ENCODE measurements around the gene CUX1.
"Not testable (repeated sequence)": the region's sequence is repeated elsewhere in the genome, so short reads cannot be mapped to it uniquely, and the experiment has no call there.

The CUX1 gene

DNA sequence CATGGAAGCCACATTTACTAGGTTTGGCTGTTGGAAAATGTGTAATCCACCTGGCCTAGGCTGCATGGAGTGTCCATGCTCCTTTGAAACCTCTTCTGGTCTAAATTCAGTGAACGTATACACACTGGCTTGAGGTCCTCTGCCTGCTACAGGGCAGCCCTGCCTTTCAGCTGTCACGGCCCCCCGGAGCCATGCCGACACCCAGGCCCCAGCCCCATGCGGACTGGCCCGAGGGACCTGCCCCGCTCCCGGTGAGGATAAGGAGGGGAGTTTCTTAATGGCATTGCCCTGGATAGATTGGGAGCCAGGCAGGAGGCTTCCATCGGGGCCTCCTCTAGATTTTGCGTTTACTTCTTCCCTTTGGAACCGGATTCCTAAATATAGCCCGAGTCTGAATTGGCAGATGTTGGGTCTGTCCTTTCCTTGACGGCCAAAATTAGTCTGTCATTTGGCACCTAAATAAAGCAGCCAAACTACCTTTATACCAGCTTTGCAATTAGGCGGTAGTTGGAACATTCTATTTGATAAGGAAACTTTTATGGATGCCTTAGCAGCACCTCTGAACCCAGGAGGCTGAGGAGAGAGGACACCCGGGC is 397.1 kb downstream of the CUX1 start:
- no peak for DNase-seq (ENCODE audit: low read depth in 2 of 2)

DNA sequence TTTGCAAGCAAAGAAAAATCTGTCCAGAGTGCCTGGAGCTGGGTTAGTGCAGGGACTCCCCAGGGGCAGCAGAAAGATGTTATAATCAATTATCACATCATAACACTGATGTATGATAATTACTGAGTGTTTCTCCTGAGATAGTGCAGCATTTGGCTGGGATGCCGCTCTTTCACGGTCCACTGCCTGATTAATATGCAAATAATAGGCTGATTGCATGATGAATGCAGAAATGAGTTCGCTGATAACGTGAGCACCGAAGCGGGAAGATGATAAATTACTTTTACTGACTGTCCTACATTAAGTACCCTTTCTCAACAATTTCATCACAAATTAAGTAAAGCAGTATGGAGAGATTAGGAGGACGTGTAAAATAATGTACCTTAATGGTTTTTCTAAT is 397.8 kb downstream of the CUX1 start:
- DNase-seq (ENCODE audit: low read depth in 2 of 2): no peak

DNA sequence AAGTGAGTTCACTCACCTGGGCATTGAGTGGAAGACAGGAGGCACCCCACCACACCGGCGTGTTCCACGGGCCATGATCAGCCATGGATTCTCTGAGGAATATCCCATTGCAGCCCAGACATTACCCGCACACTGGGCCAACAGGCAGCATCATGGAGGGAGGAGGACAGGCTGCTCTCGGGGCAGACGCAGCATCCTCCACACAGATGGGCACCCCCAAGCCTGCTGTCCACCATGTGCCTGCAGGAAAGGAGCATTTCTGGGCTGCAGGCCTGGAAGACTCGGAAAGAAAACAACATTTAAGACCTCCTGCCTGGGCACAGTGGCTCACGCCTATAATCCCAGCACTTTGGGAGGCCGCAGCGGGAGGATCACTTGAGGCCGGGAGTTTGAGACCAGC is 398.3 kb downstream of the CUX1 start:
- DNase-seq (ENCODE audit: low read depth in 2 of 2): no peak

DNA sequence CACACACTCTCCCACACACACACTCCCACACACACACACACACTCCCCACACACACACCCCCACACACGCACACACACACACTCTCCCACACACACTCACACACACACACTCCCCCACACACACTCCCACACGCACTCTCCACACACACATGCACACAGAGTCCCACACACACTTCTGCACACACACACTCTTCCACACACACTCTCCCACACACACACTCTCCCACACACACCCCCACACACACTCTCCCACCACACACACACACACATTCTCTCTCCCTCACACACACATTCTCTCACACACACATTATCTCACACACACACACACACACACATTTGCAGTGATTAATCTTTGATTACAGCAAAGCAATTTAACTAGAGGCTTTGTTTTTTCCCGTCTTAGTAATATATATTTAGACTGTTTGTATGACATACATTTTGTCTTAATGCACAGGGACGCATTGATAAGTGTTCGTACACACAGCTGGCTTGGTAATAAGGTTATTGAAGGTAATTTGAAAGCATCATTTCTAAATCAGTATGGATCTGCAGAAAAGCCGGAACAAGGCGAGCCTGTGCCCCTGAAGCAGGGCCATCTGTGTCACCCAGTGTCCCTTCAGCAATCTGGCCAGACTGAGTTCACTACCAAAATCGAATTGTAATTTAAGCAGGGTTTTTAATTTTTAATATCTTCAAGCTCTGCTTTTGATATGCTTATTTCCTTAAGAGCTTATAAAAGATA is 399.3 kb downstream of the CUX1 start:
- no peak for DNase-seq (ENCODE audit: low read depth in 2 of 2)

DNA sequence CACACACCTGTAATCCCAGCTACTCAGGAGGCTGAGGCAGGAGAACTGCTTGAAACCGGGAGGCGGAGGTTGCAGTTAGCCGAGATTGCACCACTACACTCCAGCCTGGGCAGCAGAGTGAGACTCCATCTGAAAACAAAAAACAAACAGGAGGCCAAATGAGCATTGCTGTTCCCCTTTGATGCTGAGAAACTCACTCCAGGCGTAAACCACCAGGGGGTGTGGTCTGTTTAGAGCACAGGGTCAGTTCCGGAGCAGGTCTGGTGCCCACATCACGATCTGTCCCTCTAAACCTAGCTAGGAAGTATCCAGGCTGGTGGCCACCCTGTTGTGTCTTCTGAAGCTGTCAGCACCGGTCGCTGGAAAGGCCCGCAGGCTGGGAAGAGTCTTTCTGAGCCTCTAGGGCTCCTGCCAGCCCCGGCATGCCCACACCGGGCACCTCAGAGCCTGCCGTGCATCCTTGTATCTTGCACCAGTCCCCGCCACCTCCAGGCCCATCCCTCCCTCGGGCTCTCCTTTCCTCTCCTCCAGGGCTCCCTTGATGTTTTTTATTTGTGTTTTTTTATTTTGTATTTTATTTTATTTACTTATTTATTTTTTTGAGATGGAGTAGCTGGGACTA is 402.9 kb downstream of the CUX1 start:
- DNase-seq (ENCODE audit: low read depth in 2 of 2): no peak

DNA sequence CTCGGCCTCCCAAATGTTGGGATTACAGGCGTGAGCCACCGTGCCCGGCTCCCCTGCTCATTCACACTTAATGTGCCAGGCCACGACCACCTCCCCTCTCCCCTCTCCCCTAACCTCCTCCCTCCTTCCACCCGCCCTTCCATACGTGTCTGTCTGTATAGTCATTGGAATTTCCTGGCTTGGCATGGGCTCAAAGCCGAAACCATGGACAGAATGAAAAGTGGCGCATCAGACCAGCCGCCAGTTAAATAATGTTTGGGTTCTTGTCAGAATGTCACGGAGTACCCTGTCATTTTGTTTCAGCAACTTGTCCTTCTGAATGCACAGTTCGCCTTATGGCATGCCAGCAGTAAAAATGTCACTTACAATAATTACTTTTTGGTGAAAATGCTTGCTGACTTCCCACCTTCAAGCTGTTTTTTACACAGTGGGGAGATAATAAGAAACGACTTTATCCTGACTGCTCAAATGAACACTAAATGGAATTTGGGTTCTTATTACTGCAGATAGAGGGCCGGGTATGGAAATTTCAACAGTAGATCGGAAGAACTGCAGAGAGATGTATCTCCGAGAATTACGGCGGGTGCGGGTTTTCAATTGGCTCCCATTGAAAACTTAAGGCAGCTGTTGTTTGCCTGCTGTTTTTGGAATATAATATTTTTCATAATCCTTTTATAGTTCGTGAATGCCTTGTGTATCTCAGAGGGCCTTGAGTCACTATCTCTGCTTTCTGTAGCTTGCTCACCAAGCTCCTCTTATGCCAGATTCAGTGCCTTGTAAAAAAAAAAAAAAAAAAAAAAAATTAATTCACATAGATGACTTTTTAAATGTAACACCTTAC is 403.8 kb downstream of the CUX1 start:
- DNase-seq (ENCODE audit: low read depth in 2 of 2): no peak

DNA sequence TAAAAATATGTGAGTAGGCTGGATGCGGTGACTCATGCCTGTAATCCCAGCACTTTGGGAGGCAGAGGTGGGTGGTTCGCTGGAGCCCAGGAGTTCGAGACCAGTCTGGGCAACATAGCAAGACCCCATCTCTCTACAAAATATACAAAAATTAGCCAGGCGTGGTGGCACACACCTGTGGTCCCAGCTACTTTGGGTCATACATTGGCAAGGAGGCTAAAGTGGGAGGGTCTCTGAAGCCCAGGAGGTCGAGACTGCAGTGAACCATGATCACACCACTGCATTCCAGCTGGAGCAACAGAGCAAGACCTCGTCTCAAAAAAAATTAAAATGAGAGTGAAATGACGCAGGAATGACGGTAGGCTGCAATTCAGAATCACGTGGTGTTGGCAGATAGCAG is 404.5 kb downstream of the CUX1 start:
- no peak for DNase-seq (ENCODE audit: low read depth in 2 of 2)

DNA sequence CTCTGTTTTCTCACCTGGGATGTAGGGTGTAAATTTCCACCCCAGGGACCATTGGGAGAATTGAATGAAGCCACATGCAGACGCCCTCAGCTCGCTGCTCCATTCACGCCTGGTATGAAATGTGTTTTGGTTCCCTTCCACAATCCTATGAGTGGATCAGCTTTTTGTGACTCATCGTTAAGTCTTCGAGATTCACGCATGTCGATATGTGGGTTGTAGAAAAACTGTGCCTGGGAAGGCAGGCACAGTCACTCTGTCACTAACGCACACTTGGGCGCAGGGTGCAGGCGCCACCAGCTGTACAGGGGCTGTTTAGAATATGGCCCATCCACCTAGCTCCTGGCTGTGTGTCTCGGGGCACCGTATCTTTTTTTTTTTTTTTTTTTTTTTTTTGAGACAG is 405.0 kb downstream of the CUX1 start:
- no peak for DNase-seq (ENCODE audit: low read depth in 2 of 2)

DNA sequence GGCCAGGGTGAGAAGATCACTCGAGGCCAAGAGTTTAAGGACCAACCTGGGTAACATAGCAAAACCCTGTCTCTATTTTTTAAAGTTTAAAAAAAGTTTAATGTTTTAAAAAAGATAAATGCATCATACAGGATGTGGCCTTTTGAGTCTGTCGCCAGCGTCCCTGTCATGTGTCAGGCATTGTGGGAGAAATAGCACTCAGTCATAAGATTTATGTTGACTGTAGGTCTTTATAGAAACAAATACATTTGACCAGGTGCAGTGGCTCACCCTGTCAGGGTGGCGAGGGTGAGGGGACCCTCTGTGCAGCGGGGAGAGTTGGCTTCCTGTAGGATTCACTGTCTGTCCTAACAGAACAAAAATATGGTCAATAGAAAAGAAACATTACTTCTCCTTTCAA is 405.8 kb downstream of the CUX1 start:
- no peak for DNase-seq (ENCODE audit: low read depth in 2 of 2)

DNA sequence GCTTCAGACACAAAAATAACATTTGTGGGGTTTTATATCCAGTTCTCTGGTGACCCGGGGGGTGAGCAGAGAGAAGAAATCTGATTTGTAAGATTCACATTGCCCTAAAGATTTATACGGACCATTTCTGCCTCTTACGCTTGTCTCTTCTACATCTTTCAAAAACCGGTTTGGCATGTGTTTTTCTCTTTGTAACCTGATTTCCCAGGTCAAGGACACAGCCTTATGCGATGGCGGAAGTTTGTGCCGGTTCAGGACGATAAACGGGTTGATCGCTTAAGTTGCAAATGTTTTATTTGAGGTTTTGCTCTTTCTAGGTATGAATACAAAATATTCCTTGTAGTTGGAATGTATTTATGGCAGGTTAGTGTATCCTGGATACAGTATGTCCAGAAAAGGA is 407.6 kb downstream of the CUX1 start:
- no peak for DNase-seq (ENCODE audit: low read depth in 2 of 2)

DNA sequence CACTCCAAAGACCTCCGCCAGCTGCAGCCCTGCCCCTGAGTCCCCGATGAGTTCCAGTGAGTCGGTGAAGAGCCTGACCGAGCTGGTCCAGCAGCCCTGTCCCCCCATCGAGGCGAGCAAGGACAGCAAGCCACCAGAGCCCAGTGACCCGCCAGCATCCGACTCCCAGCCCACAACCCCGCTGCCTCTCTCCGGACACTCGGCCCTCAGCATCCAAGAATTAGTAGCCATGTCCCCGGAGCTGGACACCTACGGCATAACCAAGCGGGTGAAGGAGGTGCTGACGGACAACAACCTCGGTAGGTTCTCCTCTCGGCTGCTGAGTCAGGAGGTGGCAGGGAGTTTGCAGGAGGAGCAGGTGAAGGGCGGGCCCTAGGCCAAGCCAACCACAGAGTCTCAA is 409.9 kb downstream of the CUX1 start:
- DNase-seq (ENCODE audit: low read depth in 2 of 2): no peak

DNA sequence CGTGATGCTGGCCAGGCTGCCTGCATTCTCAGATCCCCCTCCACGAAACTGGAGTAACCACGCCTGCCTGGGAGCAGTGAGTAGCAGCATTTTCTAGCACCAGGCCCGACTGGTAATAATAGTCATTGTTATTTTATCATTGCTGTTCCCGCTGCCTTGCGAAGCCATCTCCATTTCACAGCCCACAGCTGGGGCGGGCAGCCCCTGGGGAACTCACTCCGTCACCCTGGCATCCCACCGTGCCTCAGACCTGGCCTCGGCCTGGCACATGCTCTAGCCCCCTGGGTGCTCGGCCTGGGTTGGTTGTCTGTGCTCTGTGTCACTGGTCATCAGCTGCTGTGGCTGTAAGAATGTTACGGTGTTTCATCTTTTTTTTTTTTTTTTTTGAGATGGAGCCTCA is 411.5 kb downstream of the CUX1 start:
- no peak for DNase-seq (ENCODE audit: low read depth in 2 of 2)

DNA sequence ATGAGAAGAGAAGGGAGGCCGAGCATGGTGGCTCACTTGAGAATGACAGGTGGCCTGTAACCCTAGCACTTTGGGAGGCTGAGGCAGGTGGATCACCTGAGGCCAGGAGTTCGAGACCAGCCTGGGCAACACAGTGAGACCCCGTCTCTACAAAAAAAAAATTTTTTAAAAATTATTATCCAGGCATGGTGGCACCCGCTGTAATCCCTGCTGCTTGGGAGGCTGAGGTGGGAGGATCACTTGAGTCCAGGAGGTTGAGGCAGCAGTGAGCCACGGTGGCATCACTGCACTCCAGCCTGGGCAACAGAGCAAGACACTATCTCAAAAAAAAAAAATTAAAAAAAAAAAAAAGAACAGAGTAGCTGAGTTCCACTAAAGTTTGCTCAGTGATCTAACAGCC is 412.7 kb downstream of the CUX1 start:
- DNase-seq (ENCODE audit: low read depth in 2 of 2): not testable (repeated sequence)

DNA sequence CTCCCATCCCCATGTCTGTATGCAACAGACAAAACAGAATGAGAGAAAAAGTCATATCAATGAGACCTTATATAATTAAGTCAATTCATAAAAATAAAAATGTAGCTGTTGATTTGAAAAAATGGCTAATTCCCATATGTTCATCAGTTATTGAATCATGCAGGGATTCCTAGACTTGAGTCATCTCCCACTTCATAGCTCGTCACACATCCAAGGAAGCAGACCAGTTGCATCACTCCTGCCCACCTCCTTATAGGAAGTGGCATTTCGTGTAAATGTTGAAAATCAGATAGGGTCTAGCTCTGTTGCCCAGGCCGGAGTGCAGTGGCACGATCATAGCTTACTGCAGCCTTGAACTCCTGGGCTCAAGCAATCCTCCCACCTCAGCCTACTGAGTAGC is 413.2 kb downstream of the CUX1 start:
- no peak for DNase-seq (ENCODE audit: low read depth in 2 of 2)

DNA sequence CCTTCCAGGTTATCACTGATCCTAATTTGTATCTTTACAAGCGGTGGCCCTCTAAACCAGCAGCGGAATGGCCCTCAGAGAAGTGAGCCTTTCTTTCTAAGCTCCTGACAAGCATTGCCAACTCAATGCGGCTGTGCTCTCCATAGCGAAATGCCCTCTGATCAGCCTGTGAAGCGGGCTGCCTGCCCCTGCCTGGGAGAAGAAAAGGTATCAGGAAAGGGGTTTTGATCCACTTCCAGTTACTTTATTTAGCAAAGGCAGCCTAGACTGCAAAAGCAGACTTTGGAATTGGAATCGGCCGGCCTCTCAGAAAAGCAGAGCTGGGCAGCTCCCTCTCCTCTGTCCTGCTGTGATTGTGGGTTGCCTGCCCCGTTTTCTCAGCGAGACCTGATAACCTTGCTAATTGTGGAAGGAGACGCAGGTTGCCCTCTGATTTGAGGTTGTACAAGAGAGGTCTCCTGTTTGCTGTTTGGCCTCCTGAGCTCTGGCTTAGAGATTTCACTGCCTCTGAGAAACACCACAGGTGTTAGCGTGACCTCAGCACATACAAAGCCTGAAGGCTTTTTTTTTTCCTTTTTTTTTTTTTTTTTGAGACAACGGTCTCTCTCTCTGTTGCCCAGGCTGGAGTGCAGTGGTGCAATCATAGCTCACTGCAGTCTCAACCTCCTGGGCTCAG is 415.3 kb downstream of the CUX1 start:
- no peak for DNase-seq (ENCODE audit: low read depth in 2 of 2)

DNA sequence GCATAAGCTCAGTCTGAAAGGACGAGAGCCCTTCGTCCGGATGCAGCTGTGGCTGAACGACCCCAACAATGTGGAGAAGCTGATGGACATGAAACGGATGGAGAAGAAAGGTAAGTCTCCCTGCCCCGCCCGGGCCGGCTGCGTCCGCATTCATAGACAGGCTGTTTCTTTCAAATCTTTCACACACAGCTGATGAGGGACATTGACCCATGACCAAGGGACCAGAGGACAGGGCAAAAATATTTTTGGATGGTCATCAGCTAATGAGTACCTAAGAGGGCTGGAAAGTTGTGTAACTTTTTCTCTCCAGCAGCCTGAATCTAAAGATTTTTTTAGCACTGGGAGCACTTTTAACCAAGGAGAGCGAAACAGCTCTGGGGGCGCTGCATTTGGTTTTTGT is 416.7 kb downstream of the CUX1 start:
- no peak for DNase-seq (ENCODE audit: low read depth in 2 of 2)

DNA sequence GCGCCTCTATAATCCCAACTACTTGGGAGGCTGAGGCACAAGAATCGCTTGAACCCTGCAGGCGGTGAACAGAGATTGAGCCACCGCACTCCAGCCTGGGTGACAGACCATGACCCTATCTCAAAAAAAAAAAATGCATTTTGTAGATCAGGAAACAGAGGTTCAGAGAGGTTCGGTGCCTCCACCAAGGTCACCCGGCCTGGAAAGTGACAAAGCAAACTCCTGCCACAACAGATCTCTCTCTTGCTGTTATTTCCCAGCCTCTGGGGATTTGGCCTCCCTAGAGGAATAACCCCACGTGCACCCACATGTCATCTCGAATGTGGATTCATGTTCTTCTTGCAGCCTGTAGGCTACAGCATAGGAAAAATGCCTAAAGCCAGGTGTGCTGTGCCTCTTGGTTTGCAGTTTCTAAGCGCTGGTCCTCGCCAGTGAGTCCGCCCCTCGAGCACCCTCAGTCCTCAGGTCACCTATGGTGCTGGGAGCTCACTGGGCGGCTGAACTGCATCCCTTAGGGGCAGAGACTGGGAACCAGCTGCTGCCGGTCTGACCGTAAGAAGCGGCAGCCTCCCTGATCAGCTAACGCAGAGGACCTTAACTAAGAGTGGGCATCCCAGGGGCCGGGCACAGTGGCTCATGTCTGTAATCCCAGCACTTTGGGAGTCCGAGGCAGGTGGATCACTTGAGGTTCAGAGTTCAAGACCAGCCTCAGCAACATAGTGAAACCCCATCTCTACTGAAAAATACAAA is 417.6 kb downstream of the CUX1 start:
- DNase-seq (ENCODE audit: low read depth in 2 of 2): no peak

DNA sequence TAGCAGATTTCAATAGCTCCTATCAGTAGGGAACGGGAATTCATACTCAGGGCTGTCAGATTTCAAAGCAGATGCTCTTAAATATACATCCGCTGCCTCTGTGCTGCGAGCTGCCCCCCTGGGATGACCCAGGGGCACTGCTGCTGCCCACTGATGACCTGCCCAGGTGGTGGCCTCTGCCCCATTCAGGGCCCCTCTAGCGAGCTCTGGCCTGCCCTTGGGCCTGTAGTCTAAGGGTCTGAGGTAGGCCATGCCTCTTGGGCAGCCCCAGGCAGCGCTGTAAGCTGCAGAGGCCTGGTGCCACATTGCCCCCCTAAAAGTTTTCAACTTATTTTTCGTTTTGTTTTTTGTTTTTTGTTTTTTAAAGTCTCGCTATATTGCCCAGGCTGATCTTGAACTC is 418.7 kb downstream of the CUX1 start:
- no peak for DNase-seq (ENCODE audit: low read depth in 2 of 2)

DNA sequence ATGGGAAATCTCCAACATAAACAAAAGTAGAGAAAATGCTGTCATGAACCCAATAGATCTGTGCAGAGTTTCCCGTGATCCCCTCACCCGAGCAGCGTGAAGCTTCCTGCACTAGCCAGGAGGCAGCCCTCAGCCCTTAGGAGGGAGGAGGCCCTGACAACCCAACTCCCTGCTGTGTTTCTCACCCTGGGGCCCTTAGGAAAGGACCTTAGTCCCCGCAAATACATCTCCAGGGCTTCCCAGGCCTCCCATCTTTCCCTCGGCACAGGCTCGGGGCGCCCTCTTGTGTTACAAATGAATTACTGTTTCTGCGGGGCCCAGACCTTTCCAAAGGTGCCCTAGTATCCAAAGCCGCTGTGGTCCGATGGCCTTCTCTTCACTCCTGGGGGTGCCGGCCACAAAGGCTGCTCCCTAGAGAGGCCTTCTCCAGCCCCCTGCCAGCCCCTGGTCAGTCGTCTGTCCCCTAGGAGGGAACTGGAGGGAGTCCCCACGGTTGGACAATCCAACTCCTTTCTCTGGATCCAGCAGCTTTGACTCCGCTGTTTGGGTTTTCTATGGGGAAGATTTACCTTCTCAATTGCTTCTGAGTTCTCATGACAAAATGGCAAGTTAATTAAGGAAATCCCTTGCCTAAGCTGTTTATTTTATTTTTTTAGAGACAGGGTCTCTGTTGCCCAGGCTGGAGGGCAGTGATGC is 419.3 kb downstream of the CUX1 start:
- peak in 1 of 2 donors; percentile 12 for DNase-seq (ENCODE audit: low read depth in 2 of 2)

DNA sequence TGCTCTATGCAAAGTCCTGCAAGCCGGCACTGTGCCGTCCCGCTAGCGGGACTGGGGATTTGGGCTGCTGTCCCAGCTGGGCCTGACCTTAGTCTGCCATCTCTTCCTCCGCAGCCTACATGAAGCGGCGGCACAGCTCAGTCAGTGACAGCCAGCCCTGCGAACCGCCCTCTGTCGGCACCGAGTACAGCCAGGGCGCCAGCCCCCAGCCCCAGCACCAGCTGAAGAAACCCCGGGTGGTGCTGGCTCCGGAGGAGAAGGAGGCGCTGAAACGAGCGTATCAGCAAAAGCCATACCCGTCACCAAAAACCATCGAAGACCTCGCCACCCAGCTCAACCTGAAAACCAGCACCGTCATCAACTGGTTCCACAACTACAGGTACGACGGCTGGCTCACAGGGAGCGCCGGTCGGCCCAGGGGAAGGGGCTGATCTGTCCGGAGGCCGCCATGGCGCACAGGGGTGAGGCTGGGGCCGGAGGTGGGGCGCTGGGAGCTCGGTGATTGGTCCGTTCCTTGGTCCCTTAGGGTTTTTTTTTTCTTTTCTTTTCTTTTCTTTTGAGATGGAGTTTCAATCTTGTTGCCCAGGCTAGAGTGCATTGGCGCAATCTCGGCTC is 421.9 kb downstream of the CUX1 start:
- DNase-seq (ENCODE audit: low read depth in 2 of 2): no peak

Measured in stimulated activated CD8-positive, alpha-beta memory T cell treated with anti-CD3 and anti-CD28 coated beads, Interleukin-7, amount 100 ng/mL, for 1 hour (primary cell).